ENCODE results near the gene LCN1. TPM values are rescaled to one million over a fixed set of nuclear protein-coding genes. Genes with fewer than 3 reads are reported as not detected.

LCN1 gene
- total RNA-seq, 2 experiments from 2014 or later, result not detected

DNA sequence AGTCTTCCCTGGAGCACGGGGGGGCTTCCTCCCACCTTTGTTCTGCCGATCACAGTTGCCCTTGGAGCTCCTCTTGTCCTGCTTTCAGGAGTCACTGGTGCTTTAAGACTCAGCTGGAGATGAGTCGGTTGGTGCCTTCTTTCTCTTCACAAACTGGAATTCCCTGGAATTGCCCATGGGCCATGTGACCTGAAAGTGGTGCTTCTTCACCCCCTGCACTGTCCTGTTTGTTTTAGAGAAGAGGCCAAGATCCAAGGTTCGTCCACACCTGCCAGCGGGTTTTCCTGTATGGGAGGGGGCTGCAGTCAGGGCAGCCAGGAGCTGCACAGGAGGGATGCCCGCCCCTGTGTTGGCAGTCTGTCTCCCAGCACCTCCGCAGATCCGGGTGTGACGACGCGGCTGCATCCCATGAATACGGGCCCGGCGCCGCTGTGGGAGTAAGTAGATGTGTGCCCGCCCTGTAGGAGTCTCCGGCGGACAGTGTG, 30.2 kb upstream of the LCN1 start:
- CTCF ChIA-PET, result interaction anchor here (0.7 kb wide), 1 partner anchor 25 kb away, joined by 3 read pairs; no protein-coding TSS in a partner anchor

DNA sequence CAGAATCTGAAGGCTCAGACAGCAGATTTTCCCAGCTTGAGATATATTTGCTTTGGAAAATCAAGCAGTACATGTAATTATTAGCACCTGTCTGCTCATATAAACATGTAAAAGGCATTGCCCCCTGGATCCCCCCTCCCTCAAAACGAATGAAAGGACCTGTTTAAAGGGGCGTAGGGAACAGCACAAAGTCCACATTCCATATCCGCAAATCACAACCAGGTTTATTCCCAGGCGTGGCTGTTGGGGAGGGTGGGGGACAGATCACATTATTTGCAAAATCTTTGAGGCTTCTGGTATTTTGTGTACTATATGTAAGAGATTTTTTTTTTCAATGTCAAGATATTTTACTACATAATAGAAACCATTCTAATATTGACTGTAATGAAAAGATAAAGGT, 29.5 kb upstream of the LCN1 start:
- Mint-ChIP-seq H3K9me3 (ENCODE audit: low read depth) (no peaks in the 10 kb centered on the region), H3K36me3 (ENCODE audit: low read depth) (no peaks in the 10 kb centered on the region), H3K27ac (no peak overlapping the region), H3K4me1 (no peaks in the 10 kb centered on the region), H3K27me3 (peaks cover 3% of the 10 kb centered on the region), H3K4me3 (no peak overlapping the region)
- intact Hi-C loops (cut with DNase I, micrococcal nuclease), result no loop called here
- ChIA-PET POLR2A (no interaction called here), CTCF (no interaction called here)
- no peak for DNase-seq
- no peak for ATAC-seq

More for the DNA sequence above, 30.2 kb upstream of the LCN1 start:
- peaks cover 3% of the 10 kb centered on the region for H3K27me3 Mint-ChIP-seq
- H3K27ac Mint-ChIP-seq, result no peak overlapping the region
- H3K9me3 Mint-ChIP-seq (ENCODE audit: low read depth), result no peaks in the 10 kb centered on the region
- no peak for ATAC-seq
- intact Hi-C loops (cut with DNase I, micrococcal nuclease), result no loop called here
- no peak overlapping the region for H3K4me3 Mint-ChIP-seq
- H3K4me1 Mint-ChIP-seq, result no peaks in the 10 kb centered on the region
- DNase-seq, result no peak
- no peaks in the 10 kb centered on the region for H3K36me3 Mint-ChIP-seq (ENCODE audit: low read depth)
- POLR2A ChIA-PET, result interaction anchor here (0.7 kb wide), 1 partner anchor 1910 kb away, joined by 3 read pairs; no protein-coding TSS in a partner anchor

DNA sequence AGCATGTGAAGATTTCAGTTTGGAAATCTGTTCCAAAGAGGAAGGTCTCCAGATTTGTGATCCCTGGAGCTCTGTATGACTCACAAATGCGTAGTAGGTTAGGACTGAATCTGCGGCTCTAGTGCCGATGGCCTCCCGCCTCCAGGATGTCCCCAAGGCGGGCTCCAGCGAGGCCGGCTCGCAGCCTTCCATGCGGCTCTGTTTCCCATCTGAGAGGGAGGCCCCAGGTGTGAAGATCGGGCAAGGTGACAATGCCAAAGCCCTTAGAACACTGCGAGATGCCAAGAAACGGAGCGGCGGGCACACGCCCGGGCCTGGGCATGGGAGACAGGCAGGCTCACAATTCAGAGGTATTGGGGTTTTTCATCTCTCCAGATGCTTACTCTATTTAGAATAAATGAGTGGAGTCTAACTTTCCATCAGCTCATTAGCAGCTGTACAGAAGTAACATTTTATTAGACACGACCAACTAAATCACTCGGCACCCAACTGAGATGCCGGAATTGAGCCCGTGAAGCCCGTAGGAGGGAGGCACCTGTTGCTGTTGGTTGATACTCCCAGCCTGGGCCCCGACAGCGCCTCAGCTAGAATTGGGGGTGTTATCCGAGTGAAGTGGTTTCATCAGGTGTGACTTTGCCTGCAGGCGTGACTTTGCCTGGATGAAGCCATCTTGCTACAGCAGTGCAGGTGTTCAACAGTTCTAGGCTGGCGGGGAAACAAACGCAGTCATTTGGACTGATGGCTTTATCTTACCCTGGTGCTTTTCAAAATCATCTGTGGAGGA, 28.2 kb upstream of the LCN1 start:
- no peaks in the 10 kb centered on the region for H3K36me3 Mint-ChIP-seq (ENCODE audit: low read depth)
- ATAC-seq, result no peak
- intact Hi-C loops (cut with DNase I, micrococcal nuclease), result no loop called here
- H3K27me3 Mint-ChIP-seq, result peaks cover 3% of the 10 kb centered on the region
- DNase-seq, result no peak
- H3K4me1 Mint-ChIP-seq, result no peaks in the 10 kb centered on the region
- POLR2A ChIA-PET, result no interaction called here
- no peak overlapping the region for H3K27ac Mint-ChIP-seq
- H3K9me3 Mint-ChIP-seq (ENCODE audit: low read depth), result no peaks in the 10 kb centered on the region
- H3K4me3 Mint-ChIP-seq, result no peak overlapping the region
- CTCF ChIA-PET, result interaction anchor here (0.6 to 0.7 kb wide), 2 partner anchors 12 to 17 kb away, joined by 3 to 4 read pairs; no protein-coding TSS in a partner anchor

DNA sequence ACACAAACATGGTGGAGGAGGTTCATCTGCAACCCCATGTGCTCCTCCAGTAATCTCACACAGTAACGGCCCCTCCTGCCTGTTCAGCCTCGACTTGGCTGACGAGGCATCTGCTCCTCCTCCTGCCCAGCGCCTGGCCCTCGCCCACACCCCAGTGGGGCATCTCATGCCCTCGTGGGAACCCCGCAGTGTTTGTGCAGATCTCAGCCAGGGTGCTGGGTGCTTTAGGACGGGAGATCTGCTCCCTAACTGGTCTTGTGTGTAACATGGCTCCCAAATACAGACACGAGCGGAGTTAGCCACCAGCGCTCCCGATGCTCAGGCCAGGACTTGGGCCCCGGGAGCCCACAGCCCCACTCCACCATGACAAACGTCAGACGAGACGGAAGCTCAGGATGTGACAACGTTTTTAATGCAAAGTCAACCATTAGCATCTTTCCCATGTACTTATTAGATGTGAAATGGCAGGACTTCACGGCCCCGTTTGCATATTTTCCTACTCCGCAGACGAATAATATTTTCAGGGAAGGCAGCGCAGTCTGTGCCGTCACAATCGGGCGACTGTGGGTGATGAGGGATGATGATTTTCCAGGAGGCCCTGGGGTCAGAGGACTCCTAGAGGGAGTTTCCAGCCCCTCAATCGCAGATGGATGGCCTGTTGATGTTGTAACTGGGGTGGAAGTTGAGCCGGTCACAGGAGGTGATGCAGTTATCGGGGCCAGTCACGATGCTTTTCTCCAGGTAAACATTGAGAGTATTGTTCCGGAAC, 26.3 kb upstream of the LCN1 start:
- no peaks in the 10 kb centered on the region for H3K4me1 Mint-ChIP-seq
- no peaks in the 10 kb centered on the region for H3K36me3 Mint-ChIP-seq (ENCODE audit: low read depth)
- no peak for DNase-seq
- CTCF ChIA-PET, result interaction anchor here (0.6 kb wide), 1 partner anchor 830 kb away, joined by 3 read pairs; no protein-coding TSS in a partner anchor
- POLR2A ChIA-PET, result no interaction called here
- peaks cover 3% of the 10 kb centered on the region for H3K27me3 Mint-ChIP-seq
- ATAC-seq, result no peak
- H3K27ac Mint-ChIP-seq, result no peak overlapping the region
- no peak overlapping the region for H3K4me3 Mint-ChIP-seq
- intact Hi-C loops (cut with DNase I, micrococcal nuclease), result no loop called here
- H3K9me3 Mint-ChIP-seq (ENCODE audit: low read depth), result no peaks in the 10 kb centered on the region

DNA sequence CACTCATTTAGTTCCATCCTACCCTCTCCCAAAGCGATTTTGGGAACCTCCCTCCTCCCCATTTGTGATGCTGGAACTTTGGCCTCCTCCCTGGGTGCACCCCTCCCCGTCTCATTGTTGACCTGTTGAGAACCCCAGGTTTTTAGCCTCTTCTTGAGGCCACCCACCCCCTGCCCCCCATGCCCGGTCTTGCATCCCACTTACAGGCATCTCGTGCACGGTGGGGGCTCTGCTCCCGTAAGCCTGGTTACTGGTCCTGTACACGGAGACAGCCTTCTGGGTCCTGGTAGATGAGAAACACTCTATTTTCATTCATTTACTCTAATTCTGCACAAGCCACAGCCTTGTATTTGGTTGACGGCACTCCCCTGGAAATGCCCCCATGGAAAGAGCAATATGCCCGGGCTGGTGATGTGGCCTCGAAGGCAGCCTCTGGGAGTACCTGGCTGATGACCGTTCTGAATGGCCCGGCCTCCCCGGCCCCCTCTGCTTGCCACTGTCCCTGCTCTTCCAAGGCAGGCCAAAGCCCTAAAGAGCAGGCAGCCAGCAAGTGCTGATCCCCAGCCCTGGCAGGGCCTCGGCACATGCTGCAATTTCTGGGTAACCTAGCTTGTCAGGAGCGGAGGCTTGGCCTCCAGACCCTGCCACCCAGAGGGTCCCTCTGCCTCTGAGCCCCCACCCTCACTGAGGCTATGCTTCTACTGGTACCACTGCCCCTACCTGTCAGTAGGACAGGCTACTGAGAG, 22.7 kb upstream of the LCN1 start:
- DNase-seq (no peak), ATAC-seq (no peak)
- no peaks in the 10 kb centered on the region for H3K9me3 Mint-ChIP-seq (ENCODE audit: low read depth)
- peaks cover 19% of the 10 kb centered on the region for H3K36me3 Mint-ChIP-seq (ENCODE audit: low read depth)
- no peak overlapping the region for H3K4me3 Mint-ChIP-seq
- H3K27me3 Mint-ChIP-seq, result no peaks in the 10 kb centered on the region
- ChIA-PET POLR2A (no interaction called here), CTCF (interaction anchor here (0.6 kb wide), 1 partner anchor 16 kb away, joined by 3 read pairs; no protein-coding TSS in a partner anchor)
- peaks cover 16% of the 10 kb centered on the region for H3K4me1 Mint-ChIP-seq
- H3K27ac Mint-ChIP-seq, result no peak overlapping the region
- intact Hi-C loops (cut with DNase I, micrococcal nuclease), result loop anchor here in 1 of 2 experiments (2.0 kb wide), 1 partner anchor 18 kb away; no protein-coding TSS in a partner anchor

DNA sequence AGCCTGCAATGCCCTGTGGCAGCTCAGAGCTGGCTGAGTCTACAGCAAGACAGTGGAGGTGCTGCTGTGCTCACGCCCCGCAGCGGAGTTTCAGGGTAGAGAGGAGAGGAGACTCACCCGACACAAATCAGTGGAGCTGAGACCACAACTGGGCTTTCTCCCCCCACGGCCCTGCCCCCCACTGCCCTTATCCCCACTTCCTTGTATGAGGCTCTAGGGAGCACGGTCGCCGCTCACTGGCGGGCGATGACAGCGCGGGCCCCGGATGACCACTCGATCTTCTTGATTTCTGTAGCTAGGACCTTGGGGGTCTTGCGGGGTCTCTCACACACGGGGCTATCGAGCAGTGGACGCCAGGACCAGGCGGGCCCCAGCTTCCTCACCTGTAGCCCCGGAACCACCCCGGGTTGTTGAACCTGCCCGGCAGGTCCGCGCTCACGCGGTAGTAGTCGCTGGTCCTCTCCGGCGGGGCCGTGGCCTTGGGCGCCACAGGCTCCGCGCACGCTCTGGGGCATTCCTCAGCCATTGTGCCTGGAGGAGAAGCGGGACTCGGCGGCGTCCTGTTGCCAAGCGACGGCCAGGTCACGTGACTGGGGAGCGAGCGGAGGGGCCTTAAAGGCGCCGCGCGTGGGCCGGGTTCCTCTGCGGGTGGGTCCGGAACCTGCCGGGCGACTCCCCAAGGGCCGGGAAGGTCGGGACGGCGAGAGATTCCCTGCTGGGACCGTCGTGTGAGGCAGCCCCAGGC, 21.7 kb upstream of the LCN1 start:
- Mint-ChIP-seq H3K36me3 (ENCODE audit: low read depth) (peaks cover 27% of the 10 kb centered on the region), H3K27me3 (no peaks in the 10 kb centered on the region), H3K4me1 (peaks cover 19% of the 10 kb centered on the region), H3K4me3 (peak overlapping the region; percentile 85), H3K27ac (no peak overlapping the region), H3K9me3 (ENCODE audit: low read depth) (no peaks in the 10 kb centered on the region)
- intact Hi-C loops (cut with DNase I, micrococcal nuclease), result loop anchor here (1.0 to 5.0 kb wide), 10 partner anchors 19 to 1474 kb away; partner anchors contain the start of genes BRD3 (in 1 of the 2), BRD3OS (in 1 of the 2), CAMSAP1 (in 1 of the 2) and RNU6ATAC (in 1 of the 2)
- POLR2A ChIA-PET, result no interaction called here
- ATAC-seq (peak; percentile 50), DNase-seq (peak; percentile 92)
- CTCF ChIA-PET, result no interaction called here

DNA sequence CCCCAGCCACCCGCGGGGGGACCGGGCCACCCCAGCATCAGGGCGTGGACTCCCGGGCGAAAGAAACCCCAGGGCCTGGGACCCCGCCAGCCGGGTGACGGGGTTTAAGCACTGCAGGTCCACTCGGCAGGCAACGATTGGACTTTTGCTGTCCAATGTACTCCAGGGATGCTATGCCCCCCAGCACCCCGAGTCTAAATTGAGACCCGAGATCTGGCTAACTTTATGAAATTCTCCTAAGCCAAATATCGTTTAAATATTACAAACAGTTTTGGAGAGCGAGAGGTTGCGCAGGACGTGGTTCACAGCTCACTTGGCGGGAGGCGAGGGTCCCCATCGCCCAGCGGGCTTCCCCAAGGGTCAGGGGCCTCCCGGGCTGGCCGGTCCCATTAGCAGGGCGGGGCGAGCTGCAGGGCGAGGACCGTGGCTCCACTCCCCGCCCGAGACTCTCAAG, 21.1 kb upstream of the LCN1 start:
- ATAC-seq (peak; percentile 5), DNase-seq (no peak)
- Mint-ChIP-seq H3K4me3 (peak overlapping the region; percentile 85), H3K4me1 (peaks cover 19% of the 10 kb centered on the region), H3K9me3 (ENCODE audit: low read depth) (no peaks in the 10 kb centered on the region), H3K27me3 (no peaks in the 10 kb centered on the region), H3K36me3 (ENCODE audit: low read depth) (peaks cover 32% of the 10 kb centered on the region), H3K27ac (no peak overlapping the region)
- ChIA-PET POLR2A (no interaction called here), CTCF (no interaction called here)
- intact Hi-C loops (cut with DNase I, micrococcal nuclease), result loop anchor here in 1 of 2 experiments (1.0 to 5.0 kb wide), 10 partner anchors 19 to 1475 kb away; partner anchors contain the start of genes BRD3, BRD3OS, CAMSAP1 and RNU6ATAC

DNA sequence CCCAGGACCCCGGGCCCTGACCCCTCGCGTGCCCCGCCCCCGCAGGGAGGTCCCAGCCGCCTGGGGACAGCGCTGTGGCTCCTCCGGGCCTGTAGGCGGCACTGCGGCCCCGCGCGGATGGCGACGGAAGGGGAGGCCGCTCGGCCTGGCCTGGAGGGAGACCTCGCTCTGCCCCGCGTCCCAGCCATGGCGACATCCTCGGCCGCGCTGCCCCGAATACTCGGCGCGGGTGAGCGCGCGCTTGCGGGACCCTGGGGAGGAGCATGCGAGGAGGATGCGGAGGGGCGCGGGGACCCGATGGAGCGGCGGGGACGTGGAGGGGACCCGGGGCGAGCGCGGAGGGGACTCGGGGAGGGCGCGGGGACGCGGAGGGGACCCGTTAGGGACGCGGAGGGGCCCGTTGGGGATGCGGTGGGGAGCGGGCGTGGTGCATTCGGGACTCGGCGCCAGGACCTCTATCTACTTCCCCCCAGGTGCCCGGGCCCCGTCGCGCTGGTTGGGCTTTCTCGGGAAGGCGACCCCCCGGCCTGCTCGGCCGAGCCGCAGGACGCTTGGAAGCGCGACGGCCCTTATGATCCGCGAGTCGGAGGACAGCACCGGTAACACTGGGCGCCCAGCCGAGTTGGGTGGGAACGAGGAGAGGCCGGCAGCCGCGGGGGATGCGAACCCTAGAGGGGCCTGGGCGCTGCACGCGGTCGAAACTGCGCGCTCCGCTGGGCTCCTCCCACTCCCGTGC, 20.5 kb upstream of the LCN1 start, which contains the start of gene MRPS2:
Gene MRPS2, plus strand, starts transcription at position 158 of the 736 bp plus-strand sequence. Its CDS starts 29 bp downstream, at position 187.
- Mint-ChIP-seq H3K36me3 (ENCODE audit: low read depth) (peaks cover 36% of the 10 kb centered on the region), H3K27me3 (no peaks in the 10 kb centered on the region), H3K9me3 (ENCODE audit: low read depth) (no peaks in the 10 kb centered on the region), H3K4me3 (peak within 1 kb of the TSS; percentile 85), H3K4me1 (peaks cover 19% of the 10 kb centered on the region), H3K27ac (peak within 1 kb of the TSS; percentile 91)
- DNase-seq (peak; percentile 91), ATAC-seq (peak; percentile 93)
- ChIA-PET CTCF (no interaction called here), POLR2A (no interaction called here)
- intact Hi-C loops (cut with DNase I, micrococcal nuclease), result loop anchor here in 1 of 2 experiments (1.0 to 5.0 kb wide), 10 partner anchors 20 to 1475 kb away; partner anchors contain the start of genes BRD3, BRD3OS, CAMSAP1 and RNU6ATAC

DNA sequence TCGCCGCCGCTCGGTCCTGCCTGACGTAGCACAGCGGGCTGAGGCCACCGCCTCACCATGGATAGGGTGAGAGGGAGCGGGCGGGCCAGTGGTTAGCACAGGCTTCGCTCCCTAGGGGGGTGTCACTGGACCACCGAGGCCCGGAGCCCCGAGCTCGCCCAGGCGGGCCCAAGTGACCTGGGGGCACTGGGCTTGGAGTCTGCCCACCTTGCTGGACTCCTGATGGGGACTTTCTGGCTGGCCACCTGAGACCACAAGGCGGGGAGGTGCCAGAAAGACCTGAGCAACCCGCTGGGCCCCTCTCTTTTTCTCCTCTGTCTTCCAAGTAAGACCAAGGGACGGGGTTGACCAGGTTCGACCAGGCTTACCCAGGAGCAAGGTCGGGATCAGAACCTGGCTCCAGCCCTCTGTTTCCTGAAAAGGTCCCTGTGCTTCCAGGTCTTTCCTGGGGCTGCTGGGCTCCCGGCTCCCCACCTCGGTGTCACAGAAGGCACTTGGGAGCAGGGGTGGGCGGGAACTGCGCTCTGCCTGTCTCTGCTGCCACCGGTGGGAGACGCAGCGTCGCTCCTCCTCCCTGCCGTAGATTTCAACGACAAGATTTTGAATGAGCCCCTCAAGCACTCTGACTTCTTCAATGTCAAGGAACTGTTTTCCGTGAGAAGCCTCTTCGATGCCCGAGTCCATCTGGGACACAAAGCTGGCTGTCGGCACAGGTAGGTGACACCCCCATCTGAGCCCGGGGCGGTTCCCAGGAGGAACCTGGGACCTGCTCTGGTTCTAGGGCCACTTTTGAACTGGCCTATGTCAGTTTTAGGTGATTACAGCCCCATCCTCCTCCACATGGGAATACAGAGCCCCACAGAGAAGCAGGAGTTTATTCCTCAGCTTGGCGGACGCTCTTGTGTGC, 19.7 kb upstream of the LCN1 start:
- no peaks in the 10 kb centered on the region for H3K9me3 Mint-ChIP-seq (ENCODE audit: low read depth)
- peaks cover 36% of the 10 kb centered on the region for H3K36me3 Mint-ChIP-seq (ENCODE audit: low read depth)
- H3K27ac Mint-ChIP-seq, result peak overlapping the region; percentile 65
- peaks cover 19% of the 10 kb centered on the region for H3K4me1 Mint-ChIP-seq
- intact Hi-C loops (cut with DNase I, micrococcal nuclease), result loop anchor here in 1 of 2 experiments (2.0 to 5.0 kb wide), 6 partner anchors 21 to 1434 kb away; partner anchors contain the start of genes BRD3, CAMSAP1, TMEM250 and UBAC1
- DNase-seq (no peak), ATAC-seq (no peak)
- POLR2A ChIA-PET, result no interaction called here
- peak overlapping the region; percentile 85 for H3K4me3 Mint-ChIP-seq
- CTCF ChIA-PET, result no interaction called here
- no peaks in the 10 kb centered on the region for H3K27me3 Mint-ChIP-seq

All from activated CD4-positive, alpha-beta T cell treated with anti-CD3 and anti-CD28 coated beads for 36 hours (primary cell).